ENCODE data around the gene SCARF1.

The SCARF1 gene

GRCh38 chr17:1638171-1638590, 7.4 kb downstream of the SCARF1 start:
- TF ChIP-seq CTCF (IDR thresholded peaks at IDR 0.05; ENCODE audit: low read depth, low read length) (no peak), MYC (IDR thresholded peaks at IDR 0.05; ENCODE audit: low read depth, low read length) (no peak), POLR2A (IDR thresholded peaks at IDR 0.05; ENCODE audit: extremely low read depth, insufficient read length) (no peak), MAX (IDR thresholded peaks at IDR 0.05; ENCODE audit: low read depth, low read length) (no peak)
- H3K4me3 ChIP-seq (ENCODE audit: low read depth, low read length), result no peak overlapping the region
- no peak for DNase-seq (ENCODE audit: low read depth)

GRCh38 chr17:1636732-1637285, 8.7 kb downstream of the SCARF1 start:
- H3K4me3 ChIP-seq (ENCODE audit: low read depth, low read length), result no peak overlapping the region
- TF ChIP-seq MAX (IDR thresholded peaks at IDR 0.05; ENCODE audit: low read depth, low read length), result no peak
- TF ChIP-seq POLR2A (IDR thresholded peaks at IDR 0.05; ENCODE audit: extremely low read depth, insufficient read length), result no peak
- no peak for TF ChIP-seq CTCF (IDR thresholded peaks at IDR 0.05; ENCODE audit: low read depth, low read length)
- no peak for TF ChIP-seq MYC (IDR thresholded peaks at IDR 0.05; ENCODE audit: low read depth, low read length)

GRCh38 chr17:1635675-1636465, 9.7 kb downstream of the SCARF1 start:
- TF ChIP-seq MYC (IDR thresholded peaks at IDR 0.05; ENCODE audit: low read depth, low read length) (no peak), MAX (IDR thresholded peaks at IDR 0.05; ENCODE audit: low read depth, low read length) (no peak), CTCF (IDR thresholded peaks at IDR 0.05; ENCODE audit: low read depth, low read length) (no peak), POLR2A (IDR thresholded peaks at IDR 0.05; ENCODE audit: extremely low read depth, insufficient read length) (no peak)
- H3K4me3 ChIP-seq (ENCODE audit: low read depth, low read length), result no peak overlapping the region
- DNase-seq (ENCODE audit: low read depth), result no peak

More at GRCh38 chr17:1636732-1637285, 8.7 kb downstream of the SCARF1 start:
- no peak for DNase-seq (ENCODE audit: low read depth)

GRCh38 chr17:1634841-1635650, 10.5 kb downstream of the SCARF1 start:
- DNase-seq (ENCODE audit: low read depth), result no peak
- TF ChIP-seq MYC (IDR thresholded peaks at IDR 0.05; ENCODE audit: low read depth, low read length) (no peak), POLR2A (IDR thresholded peaks at IDR 0.05; ENCODE audit: extremely low read depth, insufficient read length) (no peak), CTCF (IDR thresholded peaks at IDR 0.05; ENCODE audit: low read depth, low read length) (no peak), MAX (IDR thresholded peaks at IDR 0.05; ENCODE audit: low read depth, low read length) (no peak)
- H3K4me3 ChIP-seq (ENCODE audit: low read depth, low read length), result no peak overlapping the region

- no peak for DNase-seq (ENCODE audit: low read depth)
- no peak overlapping the region for H3K4me3 ChIP-seq (ENCODE audit: low read depth, low read length)
- TF ChIP-seq MYC (IDR thresholded peaks at IDR 0.05; ENCODE audit: low read depth, low read length) (no peak), POLR2A (IDR thresholded peaks at IDR 0.05; ENCODE audit: extremely low read depth, insufficient read length) (no peak), CTCF (IDR thresholded peaks at IDR 0.05; ENCODE audit: low read depth, low read length) (no peak), MAX (IDR thresholded peaks at IDR 0.05; ENCODE audit: low read depth, low read length) (no peak)
Observed at GRCh38 chr17:1630662-1631061, 14.9 kb downstream of the SCARF1 start.

All from NB4 (cell line).